ENCODE measurements around the gene SH3RF3. TPM values are rescaled to one million over a fixed set of nuclear protein-coding genes. Genes with fewer than 3 reads are reported as not detected.

Gene SH3RF3
- total RNA-seq, 1 experiment from 2014 or later = 21.7 TPM

- BruUV-seq (replicated peaks) = no TSS peak
- CTCF ChIA-PET = interaction anchor here (0.5 to 0.8 kb wide), 3 partner anchors 22 to 481 kb away, joined by 3 read pairs; no protein-coding TSS in a partner anchor
- H3K4me1 Mint-ChIP-seq (ENCODE audit: insufficient read depth, unreplicated experiment) = peaks cover 15% of the 10 kb centered on the region
- POLR2A ChIA-PET = no interaction called here
- no peak for TF ChIP-seq CTCF (IDR thresholded peaks at IDR 0.05; ENCODE audit: unreplicated experiment)
- H3K4me3 Mint-ChIP-seq (ENCODE audit: unreplicated experiment) = no peak overlapping the region
- H3K27me3 Mint-ChIP-seq (ENCODE audit: insufficient read depth, unreplicated experiment) = no peaks in the 10 kb centered on the region
- no peaks in the 10 kb centered on the region for H3K9me3 Mint-ChIP-seq (ENCODE audit: unreplicated experiment)
- DNase-seq (ENCODE audit: unreplicated experiment) = no peak
- intact Hi-C loops (cut with micrococcal nuclease) = no loop called here
- H3K36me3 Mint-ChIP-seq (ENCODE audit: insufficient read depth, unreplicated experiment) = peaks cover 14% of the 10 kb centered on the region
- H3K27ac Mint-ChIP-seq (ENCODE audit: low read depth, unreplicated experiment) = no peak overlapping the region
Measured at GRCh38 chr2:109473616-109474318, 344.8 kb downstream of the SH3RF3 start.

DNA sequence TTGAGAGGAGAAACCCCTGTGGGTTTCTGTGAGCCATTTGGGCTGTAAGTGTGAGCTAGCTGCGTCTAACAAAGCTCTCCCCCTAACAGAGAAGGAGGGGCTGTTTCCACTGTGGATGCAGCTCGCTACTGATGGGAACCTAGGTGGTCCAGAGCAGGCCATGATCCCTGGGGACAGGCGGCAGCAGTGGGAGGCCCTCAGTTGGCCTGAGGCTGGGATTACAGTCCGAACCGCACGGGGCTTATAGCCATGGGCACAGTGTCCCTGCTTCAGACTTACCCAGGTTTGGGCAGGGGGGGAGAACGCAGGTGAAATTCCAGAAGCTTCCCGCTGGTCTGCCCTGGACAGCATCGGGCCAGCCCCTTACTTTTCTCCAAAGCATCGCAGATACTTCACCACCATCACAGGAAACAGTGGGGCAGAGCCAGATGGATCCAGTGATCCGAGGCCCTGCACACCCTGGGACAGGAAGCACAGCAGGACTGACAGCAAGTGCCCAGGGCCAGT, 345.4 kb downstream of the SH3RF3 start:
- Mint-ChIP-seq H3K4me1 (ENCODE audit: insufficient read depth, unreplicated experiment) (peaks cover 15% of the 10 kb centered on the region), H3K27me3 (ENCODE audit: insufficient read depth, unreplicated experiment) (no peaks in the 10 kb centered on the region), H3K36me3 (ENCODE audit: insufficient read depth, unreplicated experiment) (peaks cover 14% of the 10 kb centered on the region), H3K27ac (ENCODE audit: low read depth, unreplicated experiment) (no peak overlapping the region), H3K4me3 (ENCODE audit: unreplicated experiment) (no peak overlapping the region), H3K9me3 (ENCODE audit: unreplicated experiment) (no peaks in the 10 kb centered on the region)
- no TSS peak for BruUV-seq (replicated peaks)
- ChIA-PET POLR2A (no interaction called here), CTCF (interaction anchor here (0.7 to 0.8 kb wide), 2 partner anchors 10 to 26 kb away, joined by 3 read pairs; no protein-coding TSS in a partner anchor)
- TF ChIP-seq CTCF (IDR thresholded peaks at IDR 0.05; ENCODE audit: unreplicated experiment) = no peak
- intact Hi-C loops (cut with micrococcal nuclease) = no loop called here
- no peak for DNase-seq (ENCODE audit: unreplicated experiment)

GRCh38 chr2:109475531-109476210, 346.7 kb downstream of the SH3RF3 start:
- TF ChIP-seq CTCF (IDR thresholded peaks at IDR 0.05; ENCODE audit: unreplicated experiment) = no peak
- intact Hi-C loops (cut with micrococcal nuclease) = no loop called here
- Mint-ChIP-seq H3K27me3 (ENCODE audit: insufficient read depth, unreplicated experiment) (no peaks in the 10 kb centered on the region), H3K27ac (ENCODE audit: low read depth, unreplicated experiment) (peak overlapping the region; percentile 57), H3K9me3 (ENCODE audit: unreplicated experiment) (no peaks in the 10 kb centered on the region), H3K4me1 (ENCODE audit: insufficient read depth, unreplicated experiment) (peaks cover 7% of the 10 kb centered on the region), H3K4me3 (ENCODE audit: unreplicated experiment) (no peak overlapping the region), H3K36me3 (ENCODE audit: insufficient read depth, unreplicated experiment) (peaks cover 18% of the 10 kb centered on the region)
- no TSS peak for BruUV-seq (replicated peaks)
- ChIA-PET CTCF (interaction anchor here (0.6 to 1.6 kb wide), 4 partner anchors 17 to 348 kb away, joined by 3 to 5 read pairs (median 4); no protein-coding TSS in a partner anchor), POLR2A (interaction anchor here (0.6 to 1.1 kb wide), 3 partner anchors 14 to 347 kb away, joined by 3 read pairs; partner anchors contain the start of gene SH3RF3)
- DNase-seq (ENCODE audit: unreplicated experiment) = peak; percentile 58
